Activated CD4-positive, alpha-beta T cell treated with anti-CD3 and anti-CD28 coated beads for 1 hour (primary cell): Measurements from ENCODE around the gene TRPM1.

ENCODE experiments used
- DNase-seq: peaks from one replicate; pipeline ENCODE4 v3.0.0-alpha.2; 2020

TRPM1 gene

GRCh38 chr15:31081588-31082250 is 19.8 kb downstream of the TRPM1 start:
- DNase-seq = no peak

GRCh38 chr15:31081056-31081455 is 20.5 kb downstream of the TRPM1 start:
- no peak for DNase-seq

- DNase-seq = no peak
Measured at GRCh38 chr15:31080591-31081014, 20.9 kb downstream of the TRPM1 start.

GRCh38 chr15:31079519-31079918 is 22.0 kb downstream of the TRPM1 start:
- no peak for DNase-seq

GRCh38 chr15:31078471-31078870 is 23.1 kb downstream of the TRPM1 start:
- no peak for DNase-seq

GRCh38 chr15:31077941-31078340 is 23.6 kb downstream of the TRPM1 start:
- no peak for DNase-seq

- DNase-seq = no peak
Measured at GRCh38 chr15:31077181-31077580, 24.3 kb downstream of the TRPM1 start.

GRCh38 chr15:31074321-31074720 is 27.2 kb downstream of the TRPM1 start:
- no peak for DNase-seq

- DNase-seq = no peak
Measured at GRCh38 chr15:31070867-31071266, 30.7 kb downstream of the TRPM1 start.

GRCh38 chr15:31069360-31070000 is 32.0 kb downstream of the TRPM1 start:
- DNase-seq = no peak

- DNase-seq = no peak
Measured at GRCh38 chr15:31067890-31068603, 33.5 kb downstream of the TRPM1 start.

- DNase-seq = no peak
Measured at GRCh38 chr15:31065824-31066223, 35.7 kb downstream of the TRPM1 start.

- DNase-seq = no peak
Measured at GRCh38 chr15:31062911-31063310, 38.6 kb downstream of the TRPM1 start.

- no peak for DNase-seq
Measured at GRCh38 chr15:31062310-31062847, 39.1 kb downstream of the TRPM1 start.

- DNase-seq = no peak
Measured at GRCh38 chr15:31060429-31061140, 40.9 kb downstream of the TRPM1 start.

GRCh38 chr15:31058236-31058962 is 43.1 kb downstream of the TRPM1 start:
- DNase-seq = no peak

- no peak for DNase-seq
Measured at GRCh38 chr15:31051496-31052080, 49.9 kb downstream of the TRPM1 start.

GRCh38 chr15:31050953-31051352 is 50.6 kb downstream of the TRPM1 start:
- DNase-seq = no peak

GRCh38 chr15:31049682-31050615 is 51.6 kb downstream of the TRPM1 start:
- no peak for DNase-seq

GRCh38 chr15:31049111-31049510 is 52.4 kb downstream of the TRPM1 start:
- no peak for DNase-seq

GRCh38 chr15:31047437-31047836 is 54.1 kb downstream of the TRPM1 start:
- DNase-seq = no peak
